Measurements from ENCODE around the gene TTLL5.
A peak's percentile ranks its signal among the peaks of the same experiment; 100 is the strongest.

The TTLL5 gene

DNA sequence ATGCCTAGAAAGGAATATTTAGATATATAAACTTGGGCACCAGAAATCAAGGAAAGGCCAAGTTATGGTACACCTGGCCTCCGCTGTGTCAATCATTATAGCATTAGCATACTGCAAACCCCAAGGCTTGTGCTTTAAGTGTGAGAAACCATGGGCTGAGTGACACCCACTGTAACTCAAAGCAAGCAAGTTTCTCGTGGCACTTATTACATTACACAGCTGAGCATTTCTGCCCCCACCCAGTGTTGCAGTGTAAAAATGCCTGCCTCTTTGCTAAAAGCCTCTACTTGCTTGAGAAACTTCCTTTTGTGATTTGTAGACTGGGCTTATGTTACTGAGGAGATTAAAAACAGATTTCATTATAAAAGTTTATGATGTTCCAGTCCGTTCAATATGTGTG, 198.7 kb downstream of the TTLL5 start:
- DNase-seq (ENCODE audit: low read depth), result no peak
- TF ChIP-seq, protein P1, sequence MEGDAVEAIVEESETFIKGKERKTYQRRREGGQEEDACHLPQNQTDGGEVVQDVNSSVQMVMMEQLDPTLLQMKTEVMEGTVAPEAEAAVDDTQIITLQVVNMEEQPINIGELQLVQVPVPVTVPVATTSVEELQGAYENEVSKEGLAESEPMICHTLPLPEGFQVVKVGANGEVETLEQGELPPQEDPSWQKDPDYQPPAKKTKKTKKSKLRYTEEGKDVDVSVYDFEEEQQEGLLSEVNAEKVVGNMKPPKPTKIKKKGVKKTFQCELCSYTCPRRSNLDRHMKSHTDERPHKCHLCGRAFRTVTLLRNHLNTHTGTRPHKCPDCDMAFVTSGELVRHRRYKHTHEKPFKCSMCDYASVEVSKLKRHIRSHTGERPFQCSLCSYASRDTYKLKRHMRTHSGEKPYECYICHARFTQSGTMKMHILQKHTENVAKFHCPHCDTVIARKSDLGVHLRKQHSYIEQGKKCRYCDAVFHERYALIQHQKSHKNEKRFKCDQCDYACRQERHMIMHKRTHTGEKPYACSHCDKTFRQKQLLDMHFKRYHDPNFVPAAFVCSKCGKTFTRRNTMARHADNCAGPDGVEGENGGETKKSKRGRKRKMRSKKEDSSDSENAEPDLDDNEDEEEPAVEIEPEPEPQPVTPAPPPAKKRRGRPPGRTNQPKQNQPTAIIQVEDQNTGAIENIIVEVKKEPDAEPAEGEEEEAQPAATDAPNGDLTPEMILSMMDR (IDR thresholded peaks at IDR 0.05; ENCODE audit: insufficient read depth, low read depth, low read length, missing control alignments), result no peak
- H3K4me3 ChIP-seq (ENCODE audit: low read length), result no peak overlapping the region

DNA sequence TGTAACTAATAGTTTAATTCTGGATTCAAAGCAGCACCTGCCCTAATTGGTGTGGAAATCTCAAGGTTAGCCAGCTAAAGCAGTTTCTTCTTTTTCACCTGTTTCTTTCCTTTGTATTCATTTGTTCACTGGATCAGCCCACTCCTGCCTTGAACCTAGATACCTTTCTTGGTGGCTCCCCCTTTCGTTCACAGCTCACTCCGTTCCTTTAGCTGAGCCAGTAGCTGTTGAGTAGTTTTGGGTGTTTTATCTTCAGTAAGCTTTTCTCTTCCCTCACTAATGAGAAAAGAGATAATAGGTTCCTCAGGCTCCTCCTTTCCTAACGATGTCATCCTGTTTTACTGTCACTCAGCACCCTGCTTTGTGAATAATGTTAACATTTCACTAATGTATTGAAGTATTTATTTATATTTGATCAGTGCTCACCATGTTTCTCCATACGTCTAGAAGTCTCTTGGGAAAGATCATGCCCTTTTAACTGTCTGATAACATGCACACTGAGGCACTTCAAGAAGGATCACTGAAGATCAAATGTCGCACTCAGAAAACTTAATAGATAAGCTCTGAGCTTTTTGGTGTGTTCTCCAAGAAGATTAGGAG, 199.6 kb downstream of the TTLL5 start:
- DNase-seq (ENCODE audit: low read depth), result no peak
- H3K4me3 ChIP-seq (ENCODE audit: low read length), result no peak overlapping the region
- TF ChIP-seq, protein P1 (IDR thresholded peaks at IDR 0.05; ENCODE audit: insufficient read depth, low read depth, low read length, missing control alignments), result no peak

DNA sequence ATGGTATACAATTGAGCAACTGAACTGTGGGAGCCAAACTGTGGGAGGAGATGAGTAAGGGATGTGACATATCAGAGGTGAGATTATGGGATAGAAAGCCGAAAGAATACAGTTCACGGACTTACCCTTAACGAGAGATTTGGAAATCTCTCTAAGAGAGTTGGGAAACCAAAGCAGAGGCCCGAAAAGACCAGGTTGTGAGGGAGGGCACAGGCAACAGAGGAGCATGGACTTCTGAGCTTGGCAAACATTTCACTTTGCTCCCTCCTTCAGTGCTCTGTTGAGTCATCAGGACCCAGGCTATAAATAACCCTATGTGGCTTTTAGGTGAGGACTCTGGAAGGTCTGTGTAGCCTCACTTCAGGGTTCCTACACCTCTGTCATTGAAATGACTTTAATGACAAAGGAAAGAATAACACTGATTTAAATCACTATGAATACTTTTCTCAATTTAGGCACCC, 200.1 kb downstream of the TTLL5 start:
- TF ChIP-seq, protein P1 (IDR thresholded peaks at IDR 0.05; ENCODE audit: insufficient read depth, low read depth, low read length, missing control alignments), result no peak
- DNase-seq (ENCODE audit: low read depth), result peak; percentile 70
- H3K4me3 ChIP-seq (ENCODE audit: low read length), result no peak overlapping the region

DNA sequence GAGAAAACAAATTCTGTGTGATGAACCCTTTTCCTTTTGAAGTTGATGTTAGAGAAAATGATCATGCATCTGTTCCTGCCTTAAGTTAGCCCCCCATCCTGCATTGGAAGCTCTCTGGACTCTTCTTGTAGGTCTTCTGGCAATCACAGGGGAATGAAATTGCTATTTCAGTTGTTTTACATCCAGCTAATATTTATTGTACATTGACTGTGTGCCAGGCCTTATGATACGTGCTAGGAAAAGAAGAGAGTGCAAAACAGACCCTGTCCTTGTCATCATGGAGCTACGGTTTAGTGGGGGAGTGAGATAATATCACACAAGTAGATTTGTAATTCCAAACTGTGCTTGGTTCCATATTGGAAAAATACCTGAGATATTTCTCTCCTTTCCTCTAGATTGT, 202.2 kb downstream of the TTLL5 start:
- TF ChIP-seq, protein P1 (IDR thresholded peaks at IDR 0.05; ENCODE audit: insufficient read depth, low read depth, low read length, missing control alignments), result no peak
- H3K4me3 ChIP-seq (ENCODE audit: low read length), result no peak overlapping the region
- DNase-seq (ENCODE audit: low read depth), result no peak

DNA sequence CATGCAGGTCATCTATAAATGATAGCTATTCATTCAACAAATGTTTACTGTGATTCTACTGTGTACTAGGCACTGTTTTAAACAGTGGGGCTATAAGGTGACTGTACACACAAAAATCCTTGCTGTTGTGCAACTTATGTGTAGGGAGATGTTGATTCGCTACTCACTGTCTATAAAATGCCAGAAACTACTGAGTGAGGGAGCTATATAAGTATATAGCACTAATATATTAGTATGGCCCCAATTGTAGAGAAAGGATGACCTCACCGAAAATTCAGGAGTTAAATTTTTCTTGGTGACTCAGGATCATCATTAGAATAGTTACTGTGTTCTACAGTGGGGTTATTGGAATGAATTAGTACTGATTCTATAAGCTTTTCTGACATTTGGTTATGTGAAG, 203.3 kb downstream of the TTLL5 start:
- no peak overlapping the region for H3K4me3 ChIP-seq (ENCODE audit: low read length)
- TF ChIP-seq, protein P1 (IDR thresholded peaks at IDR 0.05; ENCODE audit: insufficient read depth, low read depth, low read length, missing control alignments), result no peak
- peak; percentile 87 for DNase-seq (ENCODE audit: low read depth)

GRCh38 chr14:75865531-75865930, 204.5 kb downstream of the TTLL5 start:
- no peak overlapping the region for H3K4me3 ChIP-seq (ENCODE audit: low read length)
- no peak for DNase-seq (ENCODE audit: low read depth)
- TF ChIP-seq, protein P1 (IDR thresholded peaks at IDR 0.05; ENCODE audit: insufficient read depth, low read depth, low read length, missing control alignments), result no peak

DNA sequence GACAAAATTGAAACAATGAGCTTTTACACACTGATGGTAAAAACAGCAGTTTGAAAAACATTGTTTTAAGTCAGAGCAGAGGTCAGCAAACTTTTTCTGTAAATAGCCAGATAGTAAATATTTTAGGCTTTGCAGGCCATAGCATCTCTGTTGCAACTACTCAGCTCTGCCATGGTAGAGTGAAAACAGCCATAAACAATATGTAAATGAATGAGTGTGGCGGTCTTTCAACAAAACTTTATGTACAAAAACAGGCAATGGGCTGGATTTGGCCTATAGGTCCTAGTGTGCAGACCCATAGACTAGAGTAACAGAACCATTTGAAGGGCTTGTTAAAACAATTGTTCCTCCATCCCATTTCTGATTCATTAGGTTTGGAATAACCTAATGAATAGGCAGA, 205.9 kb downstream of the TTLL5 start:
- no peak for DNase-seq (ENCODE audit: low read depth)
- no peak overlapping the region for H3K4me3 ChIP-seq (ENCODE audit: low read length)
- TF ChIP-seq, protein P1 (IDR thresholded peaks at IDR 0.05; ENCODE audit: insufficient read depth, low read depth, low read length, missing control alignments), result no peak
